Transverse colon (tissue), 4 donors: ENCODE data around the gene GRIP2. TPM values are rescaled to one million over a fixed set of nuclear protein-coding genes. Genes with fewer than 3 reads are reported as not detected.

Experiments
- DNase-seq: peaks from one replicate; pipeline ENCODE4 v3.0.0-alpha.2; 2019
- H3K27ac ChIP-seq, 4 donors: fragments of 200-600 bp; sonication (generic); 2 replicates each; pipeline ENCODE4 v1.5.1; 2016 to 2018; ENCODE audit warnings: inconsistent platforms in 4 of 4
- H3K27me3 ChIP-seq: fragments of 200-600 bp; sonication (generic); 2 replicates; pipeline ENCODE4 v1.5.1; 2017; ENCODE audit warnings: inconsistent platforms
- H3K36me3 ChIP-seq, 4 donors: fragments of 200-600 bp; sonication (generic); 2 replicates each; pipeline ENCODE4 v1.5.1; 2017 to 2019; ENCODE audit warnings: inconsistent platforms in 4 of 4
- H3K4me1 ChIP-seq, 4 donors: fragments of 200-600 bp; sonication (generic); 2 replicates each; pipeline ENCODE4 v1.5.1; 2017 to 2020; ENCODE audit warnings: inconsistent platforms in 4 of 4
- H3K4me3 ChIP-seq, 4 donors: fragments of 200-600 bp; sonication (generic); 1 replicate in 1 of 4; 2 replicates in 3 of 4; pipeline versions ENCODE4 v1.5.1 to v1.6.1; 2017 to 2019; ENCODE audit warnings: inconsistent platforms in 4 of 4
- H3K9me3 ChIP-seq, 2 donors: fragments of 200-600 bp; sonication (generic); 2 replicates each; pipeline ENCODE4 v1.5.1; 2017 to 2019; ENCODE audit warnings: inconsistent platforms in 2 of 2
- CTCF ChIP-seq, 5 experiments: fragments of 200-600 bp in 3 of 5; fragments of 450-650 bp in 2 of 5; sonication (generic) in 3 of 5; IDR thresholded peaks; 1 replicate in 2 of 5; 2 replicates in 3 of 5; pipeline ENCODE4 v1.5.1; 2016 to 2017; ENCODE audit warnings: antibody characterized with exemption in 5 of 5, inconsistent platforms in 3 of 5, mild to moderate bottlenecking in 2 of 5, moderate library complexity in 1 of 5
- EP300 ChIP-seq: sonication (generic); formaldehyde crosslinking; IDR thresholded peaks from one replicate; pipeline ENCODE4 v1.6.1; 2017; ENCODE audit warnings: antibody characterized with exemption, low read depth
- POLR2A ChIP-seq: fragments of 450-650 bp; IDR thresholded peaks from one replicate; pipeline ENCODE4 v1.6.1; 2016; ENCODE audit warnings: antibody characterized with exemption, mild to moderate bottlenecking, moderate library complexity
- POLR2AphosphoS5 ChIP-seq, 3 donors: sonication (generic); formaldehyde crosslinking; IDR thresholded peaks; one replicate each; pipeline ENCODE4 v1.6.1; 2016; ENCODE audit warnings: antibody characterized with exemption in 3 of 3
- WGBS, 2 donors: methylation state at CpG; one replicate each; pipeline ENCODE4 v1.1.5; 2018; ENCODE audit warnings: low coverage in 1 of 2; 5-methylcytosine and 5-hydroxymethylcytosine counted together
- in situ Hi-C, 4 donors: fragments of 200-750 bp; cut with MboI; loops; one replicate each; pipeline versions ENCODE4 v1.15.0 to v1.15.1; 2017; ENCODE audit warnings: low sequenced_read_pairs in 3 of 4, low pct_ligation_motif_present in 1 of 4, low pct_unique_long_range_greater_than_20kb in 1 of 4
- intact Hi-C: fragments of 100-400 bp; cut with DNase I; formaldehyde crosslinking; loops from one replicate; pipeline ENCODE4 v1.15.1; 2023; ENCODE audit warnings: low total_unique reads
- total RNA-seq, 4 donors: library from RNA; depleted of rRNA; stranded (reverse); fragments of >200 nt; gene quantifications; one replicate each; pipeline ENCODE4 v1.1.0, GENCODE V29; 2016

Gene GRIP2
- total RNA-seq, 4 donors from 2014 or later = 0.27 to 0.40 TPM; not detected in 2

- Histone ChIP-seq H3K4me1 (no peaks in the 10 kb centered on the region), H3K27me3 (no peaks in the 10 kb centered on the region), H3K9me3 (no peaks in the 10 kb centered on the region), H3K27ac (no peak overlapping the region), H3K36me3 (no peaks in the 10 kb centered on the region), H3K4me3 (no peak overlapping the region)
- intact Hi-C loops = loop anchor here (1.0 to 10.0 kb wide), 2 partner anchors 37 to 404 kb away; no protein-coding TSS in a partner anchor
- in situ Hi-C loops = loop anchor here in 2 of 4 donors (25.0 kb wide), 2 partner anchors 101 to 401 kb away; no protein-coding TSS in a partner anchor
- TF ChIP-seq CTCF (IDR thresholded peaks at IDR 0.05) (no peak), EP300 (no peak), POLR2AphosphoS5 (IDR thresholded peaks at IDR 0.05) (no peak), POLR2A (no peak)
- no peak for DNase-seq
- 80 to 90% methylated on average over 1 to 22 of the region's 23 CpGs for WGBS, 2 donors
Observed at GRCh38 chr3:14510838-14511622, 29.1 kb downstream of the GRIP2 start.

GRCh38 chr3:14509796-14510100, 30.4 kb downstream of the GRIP2 start:
- DNase-seq = no peak
- no peak for TF ChIP-seq EP300
- no peak for TF ChIP-seq CTCF (IDR thresholded peaks at IDR 0.05)
- TF ChIP-seq POLR2A = no peak
- no peak for TF ChIP-seq POLR2AphosphoS5 (IDR thresholded peaks at IDR 0.05)
- in situ Hi-C loops (loop anchor here in 2 of 4 donors (25.0 kb wide), 2 partner anchors 103 to 403 kb away; no protein-coding TSS in a partner anchor), intact Hi-C loops (loop anchor here (10.0 kb wide), 1 partner anchor 405 kb away; no protein-coding TSS in a partner anchor)
- H3K4me3 ChIP-seq = no peak overlapping the region
- no peaks in the 10 kb centered on the region for H3K36me3 ChIP-seq
- WGBS, 2 donors = 87 to 97% methylated on average over 6 to 10 of the region's 10 CpGs
- H3K9me3 ChIP-seq = no peaks in the 10 kb centered on the region
- H3K27me3 ChIP-seq = no peaks in the 10 kb centered on the region
- no peak overlapping the region for H3K27ac ChIP-seq
- H3K4me1 ChIP-seq = no peaks in the 10 kb centered on the region

- DNase-seq = peak; percentile 67
- H3K4me1 ChIP-seq = no peaks in the 10 kb centered on the region
- H3K36me3 ChIP-seq = no peaks in the 10 kb centered on the region
- 32% methylated on average over 15 of the region's 22 CpGs; no CpG with 5 or more reads in 1 of the 2 donors for WGBS, 2 donors
- TF ChIP-seq EP300 (no peak), CTCF (IDR thresholded peaks at IDR 0.05) (peak; percentile 77 to 97 (median 95))
- no peak overlapping the region for H3K27ac ChIP-seq
- intact Hi-C loops (no loop called here), in situ Hi-C loops (loop anchor here in 2 of 4 donors (25.0 kb wide), 2 partner anchors 103 to 403 kb away; no protein-coding TSS in a partner anchor)
- H3K9me3 ChIP-seq = no peaks in the 10 kb centered on the region
- no peaks in the 10 kb centered on the region for H3K27me3 ChIP-seq
- no peak overlapping the region for H3K4me3 ChIP-seq
Observed at GRCh38 chr3:14508966-14509795, 31.0 kb downstream of the GRIP2 start.

- Histone ChIP-seq H3K36me3 (no peaks in the 10 kb centered on the region), H3K9me3 (no peaks in the 10 kb centered on the region), H3K4me3 (no peak overlapping the region), H3K4me1 (no peaks in the 10 kb centered on the region), H3K27ac (no peak overlapping the region), H3K27me3 (no peaks in the 10 kb centered on the region)
- TF ChIP-seq POLR2AphosphoS5 (IDR thresholded peaks at IDR 0.05) (no peak), CTCF (IDR thresholded peaks at IDR 0.05) (no peak), EP300 (no peak), POLR2A (no peak)
- in situ Hi-C loops = loop anchor here in 2 of 4 donors (25.0 kb wide), 2 partner anchors 104 to 404 kb away; no protein-coding TSS in a partner anchor
- DNase-seq = no peak
- 25 to 29% methylated on average over 1 to 3 of the region's 3 CpGs for WGBS, 2 donors
- intact Hi-C loops = no loop called here
Observed at GRCh38 chr3:14508505-14508819, 31.7 kb downstream of the GRIP2 start.
